T-helper 2 cell treated with Interferon-gamma antibody and Interleukin-4, amounts not matched to agents 5 μg/mL and 100 μg/mL, for 36 hours (primary cell): Measurements from ENCODE around the gene RPUSD2.

ENCODE experiments used
- DNase-seq: peaks from one replicate; pipeline ENCODE4 v3.0.0; 2021; ENCODE audit warnings: low spot score
- H3K27ac Mint-ChIP-seq: one replicate; pipeline ENCODE4 v1.8.0; 2021; ENCODE audit warnings: mild to moderate bottlenecking, mixed read lengths
- H3K27me3 Mint-ChIP-seq: one replicate; pipeline ENCODE4 v1.8.0; 2021; ENCODE audit warnings: low read depth, mixed read lengths
- H3K36me3 Mint-ChIP-seq: one replicate; pipeline ENCODE4 v1.8.0; 2021; ENCODE audit warnings: low read depth, mixed read lengths
- H3K4me1 Mint-ChIP-seq: one replicate; pipeline ENCODE4 v1.8.0; 2021; ENCODE audit warnings: low read depth, mixed read lengths
- H3K4me3 Mint-ChIP-seq: one replicate; pipeline ENCODE4 v1.8.0; 2022; ENCODE audit warnings: mild to moderate bottlenecking, moderate library complexity, mixed read lengths
- H3K9me3 Mint-ChIP-seq: one replicate; pipeline ENCODE4 v1.8.0; 2021; ENCODE audit warnings: mixed read lengths

Gene RPUSD2

DNA sequence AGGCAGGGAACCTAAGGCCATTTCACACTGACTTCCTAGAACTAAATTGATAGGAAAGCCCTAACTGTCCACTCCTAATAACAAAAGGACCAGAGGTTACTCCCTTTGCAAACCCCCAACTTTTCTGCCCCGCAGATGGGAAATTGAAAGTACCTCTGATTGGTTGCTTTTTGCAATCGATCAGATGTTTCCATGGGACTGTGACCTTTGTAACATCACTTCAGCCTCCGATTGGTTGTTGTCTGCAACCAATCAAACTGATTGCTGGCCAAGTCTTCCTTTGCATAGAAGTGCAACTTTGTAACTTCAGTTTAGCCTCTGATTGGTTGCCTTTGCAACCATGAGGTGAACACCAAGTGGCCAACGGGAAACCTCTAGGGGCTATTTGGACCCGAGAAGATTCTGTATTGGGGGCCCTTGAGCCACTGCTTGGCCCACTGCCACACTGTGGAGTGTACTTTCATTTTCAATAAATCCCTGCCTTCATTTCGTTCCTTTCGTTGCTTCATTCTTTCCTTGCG is 13.7 kb downstream of the RPUSD2 start:
- no peak overlapping the region for H3K4me3 Mint-ChIP-seq

DNA sequence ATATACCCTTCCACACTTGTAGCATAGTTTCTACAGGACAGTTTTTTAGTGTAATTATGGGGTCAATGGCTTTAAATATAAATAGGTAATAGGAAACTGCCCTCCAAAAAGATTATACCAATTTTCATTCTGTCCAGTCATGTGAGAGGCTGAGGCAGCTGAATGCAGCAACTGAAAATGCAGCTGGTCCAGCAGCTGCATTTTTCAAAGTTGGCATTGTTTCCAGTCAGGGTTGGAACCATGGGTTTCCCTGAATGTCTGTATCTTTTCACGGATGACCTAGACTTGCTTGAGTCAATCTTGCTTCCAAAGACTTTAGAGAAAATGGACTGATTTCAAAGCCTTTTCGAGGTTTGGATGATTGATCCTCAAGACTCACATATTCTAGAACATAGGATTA is 15.1 kb downstream of the RPUSD2 start:
- H3K27ac Mint-ChIP-seq, result no peak overlapping the region
- H3K36me3 Mint-ChIP-seq, result no peaks in the 10 kb centered on the region
- peaks cover 6% of the 10 kb centered on the region for H3K4me1 Mint-ChIP-seq
- H3K9me3 Mint-ChIP-seq, result no peaks in the 10 kb centered on the region
- peaks cover 5% of the 10 kb centered on the region for H3K27me3 Mint-ChIP-seq
- no peak overlapping the region for H3K4me3 Mint-ChIP-seq
- DNase-seq, result no peak

More for the DNA sequence above, 13.7 kb downstream of the RPUSD2 start:
- DNase-seq, result no peak
- no peaks in the 10 kb centered on the region for H3K9me3 Mint-ChIP-seq
- H3K27me3 Mint-ChIP-seq, result peaks cover 5% of the 10 kb centered on the region
- peaks cover 6% of the 10 kb centered on the region for H3K4me1 Mint-ChIP-seq
- no peak overlapping the region for H3K27ac Mint-ChIP-seq
- no peaks in the 10 kb centered on the region for H3K36me3 Mint-ChIP-seq

- no peak overlapping the region for H3K27ac Mint-ChIP-seq
- peaks cover 5% of the 10 kb centered on the region for H3K27me3 Mint-ChIP-seq
- no peaks in the 10 kb centered on the region for H3K9me3 Mint-ChIP-seq
- no peak for DNase-seq
- H3K4me3 Mint-ChIP-seq, result peak overlapping the region; percentile 82
- H3K36me3 Mint-ChIP-seq, result peaks cover 4% of the 10 kb centered on the region
- H3K4me1 Mint-ChIP-seq, result peaks cover 23% of the 10 kb centered on the region
Observed at GRCh38 chr15:40590667-40591050, 21.6 kb downstream of the RPUSD2 start.

GRCh38 chr15:40591389-40591788 is 22.3 kb downstream of the RPUSD2 start:
- Mint-ChIP-seq H3K36me3 (peaks cover 4% of the 10 kb centered on the region), H3K27me3 (peaks cover 3% of the 10 kb centered on the region), H3K27ac (no peak overlapping the region), H3K9me3 (no peaks in the 10 kb centered on the region), H3K4me3 (no peak overlapping the region), H3K4me1 (peaks cover 26% of the 10 kb centered on the region)
- DNase-seq, result no peak

DNA sequence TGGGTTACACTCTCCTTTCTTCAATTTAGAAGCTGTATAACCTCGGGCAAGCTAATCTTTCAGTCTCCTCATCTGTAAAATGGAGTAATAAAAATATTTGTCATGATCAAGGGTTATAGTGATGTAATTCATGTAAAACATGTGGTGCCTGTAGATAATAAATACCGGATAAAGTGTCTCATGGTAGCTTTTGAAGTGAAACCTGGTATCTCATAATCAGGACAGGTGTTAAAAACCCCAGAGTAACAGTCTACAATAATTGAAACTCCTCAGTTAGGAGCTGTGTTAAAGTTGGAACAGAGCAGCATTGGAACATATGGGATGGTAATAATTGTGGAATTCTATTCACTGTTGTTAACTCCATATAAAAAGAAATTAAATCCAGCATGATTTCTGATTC is 24.1 kb downstream of the RPUSD2 start:
- peak overlapping the region; percentile 92 for H3K4me3 Mint-ChIP-seq
- H3K4me1 Mint-ChIP-seq, result peaks cover 29% of the 10 kb centered on the region
- DNase-seq, result no peak
- peaks cover 3% of the 10 kb centered on the region for H3K27me3 Mint-ChIP-seq
- peaks cover 10% of the 10 kb centered on the region for H3K36me3 Mint-ChIP-seq
- peak overlapping the region; percentile 99 for H3K27ac Mint-ChIP-seq
- no peaks in the 10 kb centered on the region for H3K9me3 Mint-ChIP-seq

DNA sequence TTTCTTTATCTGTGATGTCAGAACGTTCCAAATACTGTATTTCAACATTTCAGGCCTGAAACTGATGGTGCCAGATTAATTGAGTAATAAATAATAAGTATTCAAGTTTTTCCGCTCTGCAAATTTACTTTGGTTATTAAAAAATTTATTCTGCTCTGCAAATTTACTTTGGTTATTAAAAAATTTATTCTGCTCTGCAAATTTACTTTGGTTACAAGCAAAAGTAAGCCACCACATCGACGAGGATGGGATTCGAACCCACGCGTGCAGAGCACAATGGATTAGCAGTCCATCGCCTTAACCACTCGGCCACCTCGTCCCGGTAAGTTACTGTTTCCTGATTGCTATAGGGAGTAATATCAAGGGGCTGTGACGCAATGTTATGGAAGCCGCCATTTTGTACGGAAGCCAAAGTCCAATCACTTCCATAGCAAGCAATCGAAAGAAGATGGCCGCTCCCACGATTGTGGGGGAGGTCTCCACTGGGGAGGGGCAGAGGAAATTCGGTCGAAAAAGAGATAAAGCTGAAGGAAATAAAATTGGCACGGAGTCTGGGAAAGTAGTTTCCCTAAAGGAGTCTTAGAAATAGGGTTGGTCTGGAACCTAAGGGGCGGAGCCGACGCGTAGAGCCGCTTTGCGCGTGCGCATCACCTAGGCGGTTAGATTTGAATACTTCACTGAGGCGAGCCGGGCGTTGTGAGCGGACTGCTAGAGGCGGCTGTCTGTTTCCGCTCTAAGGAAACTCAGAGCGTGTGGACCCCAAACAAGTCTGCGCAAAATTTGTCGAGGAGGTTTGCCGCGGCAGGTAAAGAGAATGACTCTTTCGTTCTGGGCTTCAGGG is 24.7 kb downstream of the RPUSD2 start, which contains the start of gene KNL1:
Gene KNL1 (plus strand): TSS at position 662 of the 841 bp plus-strand sequence. CDS start 8,683 bp downstream, outside the sequence.
- DNase-seq, result peak; percentile 90
- Mint-ChIP-seq H3K4me1 (peaks cover 29% of the 10 kb centered on the region), H3K4me3 (peak within 1 kb of the TSS; percentile 92), H3K27ac (peak within 1 kb of the TSS; percentile 99), H3K27me3 (peaks cover 3% of the 10 kb centered on the region), H3K36me3 (peaks cover 10% of the 10 kb centered on the region), H3K9me3 (no peaks in the 10 kb centered on the region)

- Mint-ChIP-seq H3K27ac (peak overlapping the region; percentile 99), H3K4me1 (peaks cover 29% of the 10 kb centered on the region), H3K36me3 (peaks cover 10% of the 10 kb centered on the region), H3K27me3 (peaks cover 3% of the 10 kb centered on the region), H3K9me3 (no peaks in the 10 kb centered on the region), H3K4me3 (peak overlapping the region; percentile 92)
- DNase-seq, result no peak
Observed at GRCh38 chr15:40594429-40594836, 25.3 kb downstream of the RPUSD2 start.

GRCh38 chr15:40595219-40595618 is 26.1 kb downstream of the RPUSD2 start:
- Mint-ChIP-seq H3K9me3 (no peaks in the 10 kb centered on the region), H3K36me3 (peaks cover 10% of the 10 kb centered on the region), H3K4me3 (peak overlapping the region; percentile 92), H3K4me1 (peaks cover 27% of the 10 kb centered on the region), H3K27me3 (peaks cover 3% of the 10 kb centered on the region), H3K27ac (peak overlapping the region; percentile 99)
- no peak for DNase-seq

DNA sequence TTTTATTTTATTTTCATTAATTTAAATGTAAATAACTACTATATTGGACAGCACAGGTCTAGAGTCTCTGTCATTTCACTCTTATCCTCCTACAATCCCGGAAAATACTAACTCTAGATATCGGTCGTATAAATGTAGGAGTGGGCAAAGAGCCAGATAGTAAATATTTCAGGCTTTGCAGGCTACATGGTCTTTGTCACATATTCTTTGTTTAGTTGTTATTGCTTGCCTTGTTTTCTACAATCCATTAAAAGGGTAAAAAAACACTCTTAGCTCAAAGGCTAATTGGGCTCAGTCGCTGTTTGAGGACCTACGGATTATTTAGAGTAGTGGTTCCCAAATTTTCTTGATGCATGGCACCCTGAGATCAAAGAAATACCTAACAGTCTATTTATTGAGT is 26.7 kb downstream of the RPUSD2 start:
- Mint-ChIP-seq H3K4me3 (peak overlapping the region; percentile 63), H3K27ac (no peak overlapping the region), H3K4me1 (peaks cover 26% of the 10 kb centered on the region), H3K9me3 (no peaks in the 10 kb centered on the region), H3K27me3 (peaks cover 3% of the 10 kb centered on the region), H3K36me3 (peaks cover 14% of the 10 kb centered on the region)
- no peak for DNase-seq

GRCh38 chr15:40597024-40597423 is 27.9 kb downstream of the RPUSD2 start:
- Mint-ChIP-seq H3K36me3 (peaks cover 14% of the 10 kb centered on the region), H3K4me1 (peaks cover 26% of the 10 kb centered on the region), H3K27ac (no peak overlapping the region), H3K9me3 (no peaks in the 10 kb centered on the region), H3K4me3 (no peak overlapping the region), H3K27me3 (peaks cover 3% of the 10 kb centered on the region)
- no peak for DNase-seq

GRCh38 chr15:40598126-40598525 is 29.0 kb downstream of the RPUSD2 start:
- Mint-ChIP-seq H3K27ac (no peak overlapping the region), H3K36me3 (peaks cover 17% of the 10 kb centered on the region), H3K9me3 (no peaks in the 10 kb centered on the region), H3K27me3 (peaks cover 3% of the 10 kb centered on the region), H3K4me1 (peaks cover 23% of the 10 kb centered on the region), H3K4me3 (no peak overlapping the region)
- no peak for DNase-seq

- DNase-seq, result no peak
- peaks cover 19% of the 10 kb centered on the region for H3K4me1 Mint-ChIP-seq
- peaks cover 2% of the 10 kb centered on the region for H3K27me3 Mint-ChIP-seq
- H3K36me3 Mint-ChIP-seq, result peaks cover 18% of the 10 kb centered on the region
- no peaks in the 10 kb centered on the region for H3K9me3 Mint-ChIP-seq
- H3K27ac Mint-ChIP-seq, result no peak overlapping the region
- H3K4me3 Mint-ChIP-seq, result no peak overlapping the region
Observed at GRCh38 chr15:40598672-40599071, 29.6 kb downstream of the RPUSD2 start.

- Mint-ChIP-seq H3K9me3 (no peaks in the 10 kb centered on the region), H3K27ac (no peak overlapping the region), H3K27me3 (no peaks in the 10 kb centered on the region), H3K4me3 (no peak overlapping the region), H3K36me3 (peaks cover 25% of the 10 kb centered on the region), H3K4me1 (peaks cover 10% of the 10 kb centered on the region)
- DNase-seq, result no peak
Observed at GRCh38 chr15:40600956-40601355, 31.9 kb downstream of the RPUSD2 start.

GRCh38 chr15:40603935-40604334 is 34.8 kb downstream of the RPUSD2 start:
- H3K4me3 Mint-ChIP-seq, result no peak overlapping the region
- DNase-seq, result no peak
- peaks cover 35% of the 10 kb centered on the region for H3K36me3 Mint-ChIP-seq
- peaks cover 7% of the 10 kb centered on the region for H3K4me1 Mint-ChIP-seq
- no peaks in the 10 kb centered on the region for H3K9me3 Mint-ChIP-seq
- H3K27ac Mint-ChIP-seq, result no peak overlapping the region
- H3K27me3 Mint-ChIP-seq, result no peaks in the 10 kb centered on the region
